ENCODE data around the gene RAP1GAP2.
"Not testable (repeated sequence)": the region's sequence is repeated elsewhere in the genome, so short reads cannot be mapped to it uniquely, and the experiment has no call there.

The RAP1GAP2 gene

GRCh38 chr17:3015890-3016289 lies 219.7 kb downstream of the RAP1GAP2 start:
- DNase-seq (ENCODE audit: low read depth in 2 of 2, low spot score in 1 of 2) = no peak

DNA sequence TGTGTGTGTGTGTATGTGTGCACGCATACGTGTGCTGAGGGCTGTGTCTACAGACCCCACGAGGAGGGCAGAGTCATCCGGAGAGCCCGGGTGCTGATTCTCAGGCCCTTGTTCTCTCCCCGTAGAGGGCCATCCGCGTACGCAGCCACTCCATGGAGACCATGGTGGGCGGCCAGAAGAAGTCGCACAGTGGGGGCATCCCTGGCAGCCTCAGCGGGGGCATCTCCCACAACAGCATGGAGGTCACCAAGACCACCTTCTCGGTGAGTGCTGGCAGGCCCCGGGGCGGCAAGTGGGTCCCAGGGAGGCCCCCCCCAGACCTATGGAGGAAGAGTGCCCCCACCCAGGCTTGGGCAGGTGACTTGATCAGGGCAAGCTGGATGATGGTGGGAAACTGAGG lies 221.7 kb downstream of the RAP1GAP2 start:
- no peak for DNase-seq (ENCODE audit: low read depth in 2 of 2, low spot score in 1 of 2)

DNA sequence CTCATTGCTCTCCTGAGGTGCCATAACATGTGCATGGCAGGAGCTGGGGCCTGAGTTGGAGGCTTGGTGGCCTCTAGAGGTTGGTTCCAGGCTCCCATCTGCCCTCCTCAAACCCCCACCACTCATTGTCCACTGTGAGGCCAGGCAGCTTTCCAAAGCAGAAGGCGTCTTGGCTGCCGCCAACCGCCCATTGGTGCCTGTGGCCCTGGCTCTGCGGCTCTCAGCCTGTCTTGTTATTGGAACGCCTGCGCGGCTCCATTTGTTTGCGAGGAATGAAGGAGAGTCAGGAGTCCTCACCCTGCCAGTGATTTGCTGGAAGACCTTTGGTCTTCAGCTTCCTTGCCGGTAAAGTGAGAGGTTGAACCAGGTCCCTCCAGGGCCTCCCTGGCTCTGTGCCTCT lies 223.5 kb downstream of the RAP1GAP2 start:
- DNase-seq (ENCODE audit: low read depth in 2 of 2, low spot score in 1 of 2) = no peak

- no peak for DNase-seq (ENCODE audit: low read depth in 2 of 2, low spot score in 1 of 2)
Observed at GRCh38 chr17:3020381-3020780, 224.1 kb downstream of the RAP1GAP2 start.

- no peak for DNase-seq (ENCODE audit: low read depth in 2 of 2, low spot score in 1 of 2)
Observed at GRCh38 chr17:3022197-3022596, 226.0 kb downstream of the RAP1GAP2 start.

GRCh38 chr17:3024346-3024745 lies 228.1 kb downstream of the RAP1GAP2 start:
- DNase-seq (ENCODE audit: low read depth in 2 of 2, low spot score in 1 of 2) = no peak

GRCh38 chr17:3025421-3026124 lies 229.3 kb downstream of the RAP1GAP2 start:
- DNase-seq (ENCODE audit: low read depth in 2 of 2, low spot score in 1 of 2) = no peak

GRCh38 chr17:3026125-3026855 lies 230.1 kb downstream of the RAP1GAP2 start:
- no peak for DNase-seq (ENCODE audit: low read depth in 2 of 2, low spot score in 1 of 2)

DNA sequence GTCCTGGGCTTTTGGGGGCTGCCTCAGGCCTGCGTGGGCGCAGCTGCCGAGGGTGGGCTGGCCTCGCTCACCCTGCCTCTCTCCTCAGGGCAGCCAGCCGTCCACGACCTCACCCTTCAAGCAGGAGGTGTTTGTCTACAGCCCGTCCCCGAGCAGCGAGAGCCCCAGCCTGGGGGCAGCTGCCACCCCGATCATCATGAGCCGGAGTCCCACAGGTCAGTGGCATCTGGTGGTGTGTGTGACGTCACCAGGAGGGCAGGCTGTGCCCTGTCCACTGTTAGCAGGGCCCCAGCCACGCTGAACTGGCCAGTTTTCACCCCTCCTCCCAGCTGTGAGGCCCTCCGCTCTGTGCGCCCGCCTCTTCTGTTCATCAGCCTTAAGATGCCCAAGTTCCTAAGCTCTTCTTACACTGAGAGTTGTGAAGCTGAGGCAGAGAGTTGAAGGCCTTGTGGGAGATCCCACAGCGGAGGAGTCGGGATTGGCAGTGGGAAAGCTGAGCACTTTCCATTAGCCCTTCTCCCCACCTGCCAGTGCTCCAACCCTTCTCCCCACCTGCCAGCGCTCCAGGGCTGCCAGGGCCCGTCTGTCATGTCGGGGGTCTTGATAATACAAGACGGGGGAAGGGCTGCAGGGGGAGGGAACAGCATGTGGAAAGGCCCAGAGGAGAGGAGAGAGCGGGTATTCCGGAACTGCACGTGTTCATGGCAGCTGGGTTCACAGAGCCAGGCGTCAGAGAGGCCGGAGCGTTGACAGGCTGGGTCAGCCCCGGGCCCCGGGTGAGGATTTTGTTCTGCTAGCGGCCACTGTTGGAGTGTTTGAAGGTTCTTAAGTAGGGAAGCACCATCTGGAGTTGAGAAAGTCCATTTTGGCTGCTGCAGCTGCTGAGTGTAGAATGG lies 230.9 kb downstream of the RAP1GAP2 start:
- no peak for DNase-seq (ENCODE audit: low read depth in 2 of 2, low spot score in 1 of 2)

DNA sequence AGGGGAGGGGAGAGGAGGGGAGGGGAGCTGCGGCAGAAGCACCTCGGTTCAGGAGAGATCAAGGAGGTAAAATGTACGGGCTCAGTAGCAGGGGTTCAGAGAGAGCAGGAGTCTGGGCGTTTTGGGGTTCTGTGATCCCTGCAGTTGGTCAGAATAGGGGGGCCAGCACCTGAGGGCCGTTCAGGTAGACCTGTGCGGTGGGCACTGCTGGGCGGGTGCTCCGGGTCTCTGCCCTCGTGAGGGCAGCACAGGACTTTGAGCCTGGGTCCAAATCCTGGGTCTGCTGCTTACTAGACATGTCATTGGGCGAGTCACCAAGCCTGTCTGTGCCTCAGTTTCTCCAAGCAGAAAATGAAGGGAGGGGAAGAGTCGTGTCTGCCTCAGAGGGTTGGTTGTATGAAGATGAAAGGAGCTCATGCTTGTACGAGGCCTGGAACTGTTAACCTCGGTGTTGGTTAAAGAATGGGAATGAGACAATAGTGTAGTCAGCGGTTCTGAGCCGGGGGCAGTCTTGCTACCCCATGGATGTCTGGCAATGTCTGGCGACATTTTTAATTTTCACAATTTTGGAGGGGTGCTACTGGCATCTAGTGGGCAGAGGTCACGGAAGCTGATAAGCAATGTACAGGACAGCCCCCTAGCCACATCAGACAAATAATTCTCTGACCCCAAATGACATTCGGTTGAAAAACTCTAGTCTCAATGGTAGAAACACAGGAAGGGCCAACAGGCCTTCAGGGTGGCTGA lies 231.7 kb downstream of the RAP1GAP2 start:
- DNase-seq (ENCODE audit: low read depth in 2 of 2, low spot score in 1 of 2) = no peak

- no peak for DNase-seq (ENCODE audit: low read depth in 2 of 2, low spot score in 1 of 2)
Observed at GRCh38 chr17:3029213-3029913, 233.1 kb downstream of the RAP1GAP2 start.

- no peak for DNase-seq (ENCODE audit: low read depth in 2 of 2, low spot score in 1 of 2)
Observed at GRCh38 chr17:3030096-3030495, 233.9 kb downstream of the RAP1GAP2 start.

DNA sequence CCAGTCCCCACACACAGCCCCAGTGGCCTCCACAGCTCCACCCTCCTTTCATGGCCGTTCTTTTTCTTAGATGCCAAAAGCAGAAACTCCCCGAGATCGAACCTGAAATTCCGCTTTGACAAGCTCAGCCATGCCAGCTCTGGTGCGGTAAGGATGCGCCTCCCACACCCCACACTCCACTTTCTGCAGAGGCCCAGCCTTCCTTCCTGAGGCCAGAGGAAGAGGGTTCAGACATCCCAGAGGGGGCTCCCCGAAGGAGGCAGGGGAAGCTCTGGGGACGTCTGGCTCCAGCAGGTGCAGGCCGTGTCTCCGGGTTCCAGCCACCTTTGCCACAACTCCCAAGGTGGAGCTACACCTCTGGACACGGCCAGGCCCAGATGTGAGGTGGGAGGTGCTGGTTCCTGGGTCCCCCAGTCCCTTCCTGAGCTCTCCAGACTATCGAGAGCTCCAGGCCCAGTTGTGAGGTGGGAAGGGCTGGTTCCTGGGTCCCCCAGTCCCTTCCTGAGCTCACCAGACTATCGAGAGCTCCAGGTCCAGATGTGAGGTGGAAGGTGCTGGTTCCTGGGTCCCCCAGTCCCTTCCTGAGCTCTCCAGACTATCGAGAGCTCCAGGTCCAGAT lies 234.7 kb downstream of the RAP1GAP2 start:
- DNase-seq (ENCODE audit: low read depth in 2 of 2, low spot score in 1 of 2) = not testable (repeated sequence)

DNA sequence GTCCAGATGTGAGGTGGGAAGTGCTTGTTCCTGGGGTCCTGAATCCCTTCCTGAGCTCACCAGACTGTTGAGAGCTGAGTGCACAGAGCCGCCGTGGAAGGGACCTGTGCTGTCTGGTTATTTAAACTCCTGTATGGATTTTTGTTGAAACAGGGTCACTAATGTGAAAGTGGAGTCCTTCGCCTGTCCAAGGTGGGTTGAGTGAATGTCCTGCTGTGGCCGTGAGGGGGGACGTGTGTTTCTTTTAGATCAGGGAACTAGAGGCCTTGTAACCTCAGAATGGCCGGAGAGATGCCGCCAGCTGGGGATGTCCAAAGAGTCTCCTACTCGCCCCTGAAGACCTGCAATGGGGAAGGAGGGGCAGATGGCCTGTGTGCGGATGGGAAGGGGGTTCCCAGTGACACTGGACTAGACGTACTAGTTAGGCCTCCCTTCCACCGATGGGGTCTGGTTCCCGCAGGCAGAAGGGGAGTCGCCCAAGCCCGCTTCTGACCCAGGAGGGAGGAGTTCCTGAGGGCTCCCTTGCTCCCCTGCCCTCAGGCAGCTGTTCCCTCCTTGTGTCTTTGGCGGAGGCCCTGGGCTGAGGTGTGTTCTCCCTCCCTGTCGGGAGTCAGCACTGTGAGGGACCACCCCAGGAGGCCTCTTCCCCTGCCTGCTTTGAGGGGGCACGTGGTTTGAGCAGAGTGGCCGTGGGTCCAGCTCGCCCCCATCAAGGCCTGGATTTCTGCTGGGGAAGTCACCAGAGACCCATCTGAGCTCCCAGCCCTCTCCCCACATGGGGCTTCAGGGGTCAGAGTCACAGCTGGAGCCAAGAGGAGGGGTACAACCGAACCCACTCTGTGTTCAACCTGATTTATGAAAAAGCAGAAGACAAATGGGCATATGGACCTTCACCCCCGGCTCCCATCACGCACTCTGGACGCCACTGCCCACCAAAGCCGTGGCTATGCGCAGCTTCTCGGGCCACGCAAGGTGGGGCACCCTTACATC lies 236.3 kb downstream of the RAP1GAP2 start:
- no peak for DNase-seq (ENCODE audit: low read depth in 2 of 2, low spot score in 1 of 2)

DNA sequence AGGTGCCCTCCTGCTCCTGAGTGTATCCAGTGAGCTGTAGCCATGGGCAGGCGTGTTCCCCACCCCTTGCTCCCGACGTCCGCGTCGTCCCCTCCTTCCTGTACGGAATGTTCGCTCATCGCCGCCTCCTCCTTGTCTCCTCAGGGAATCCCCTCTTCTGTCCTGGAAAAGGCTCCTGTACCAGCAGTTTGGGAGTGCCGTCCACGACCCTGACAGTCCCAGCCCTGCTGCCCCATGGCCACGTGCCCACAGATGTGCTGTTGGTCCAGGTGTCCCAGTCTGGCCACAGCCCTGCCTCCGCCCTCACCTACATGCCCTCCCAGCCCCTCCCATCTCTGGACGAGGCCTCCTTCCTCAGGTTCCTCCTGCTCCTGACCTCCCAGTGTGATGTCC lies 237.0 kb downstream of the RAP1GAP2 start:
- no peak for DNase-seq (ENCODE audit: low read depth in 2 of 2, low spot score in 1 of 2)

GRCh38 chr17:3033741-3034577 lies 237.7 kb downstream of the RAP1GAP2 start:
- no peak for DNase-seq (ENCODE audit: low read depth in 2 of 2, low spot score in 1 of 2)

DNA sequence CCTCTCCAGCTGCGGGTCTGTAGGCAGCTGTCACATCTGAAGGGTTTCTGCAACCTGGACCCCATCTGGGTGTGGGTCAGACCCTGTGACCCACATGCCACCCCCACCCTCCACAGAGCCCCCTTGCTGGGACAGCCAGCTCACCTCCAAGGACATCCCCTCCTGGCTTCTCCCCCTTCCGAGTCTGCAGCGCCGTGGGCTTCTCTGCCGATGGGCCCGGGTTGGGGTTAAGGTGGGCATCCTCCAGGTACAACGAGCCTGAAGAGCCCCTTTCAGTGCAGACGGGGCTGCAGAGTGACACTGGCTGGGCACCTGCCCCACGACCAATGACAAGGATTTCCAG lies 238.3 kb downstream of the RAP1GAP2 start:
- no peak for DNase-seq (ENCODE audit: low read depth in 2 of 2, low spot score in 1 of 2)
